ENCODE results near the gene NAPA. TPM values are rescaled to one million over a fixed set of nuclear protein-coding genes. Genes with fewer than 3 reads are reported as not detected.

NAPA gene
- total RNA-seq (2022; extraction: Qiagen RNA extraction) = 85.8 to 107 TPM (median 96.6 TPM) in 5 replicates

DNA sequence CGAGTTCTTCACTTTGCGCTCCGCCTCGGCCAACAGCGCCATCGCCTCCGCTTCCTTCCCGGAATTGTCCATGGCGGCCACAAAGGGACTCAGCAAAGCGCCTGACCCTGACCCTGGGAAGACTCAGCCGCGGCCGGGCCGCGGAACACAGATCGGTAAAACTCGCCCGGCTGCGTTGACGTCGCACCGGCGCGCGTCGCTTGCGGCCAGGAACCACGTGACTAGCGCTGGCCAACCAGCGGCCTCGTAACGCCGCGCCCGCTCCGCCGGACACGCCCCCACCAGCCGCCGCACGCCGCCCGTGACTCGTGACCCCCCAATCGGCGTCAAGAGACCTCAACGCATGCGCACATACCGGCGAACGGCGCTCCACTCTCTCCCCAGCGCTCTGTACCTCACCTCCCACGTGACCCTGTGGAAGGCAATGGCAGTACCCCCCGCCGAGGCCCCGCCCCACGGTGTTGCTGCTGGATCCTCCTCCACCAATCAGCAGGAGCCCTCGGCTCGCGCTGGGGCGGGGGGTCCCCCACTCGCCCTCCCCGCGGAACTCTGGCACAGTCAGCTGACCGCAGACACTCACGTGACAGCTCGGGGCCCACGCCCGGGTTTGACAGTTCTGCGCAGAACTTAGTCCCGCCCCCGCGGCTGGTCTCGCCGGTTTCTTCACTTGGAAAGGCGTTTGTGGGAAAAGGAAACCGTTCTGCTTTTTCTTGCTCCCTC is at the start of gene NAPA:
Gene NAPA (minus strand): TSS at position 195 of the 720 bp plus-strand sequence. CDS start 123 bp downstream, at position 72.

GRCh38 chr19:47483800-47484690 is 30.8 kb downstream of the NAPA start, which contains the start of gene KPTN:
Gene KPTN (minus strand): TSS chr19:47484219. CDS start chr19:47484160, 59 bp downstream.

GRCh38 chr19:47471733-47472457 is 43.0 kb downstream of the NAPA start, which contains the start of gene SLC8A2:
Gene SLC8A2 (minus strand): TSS chr19:47471893. CDS start chr19:47466403, 5,490 bp downstream.

Other genes starting within 250 kb of the NAPA start
- 3.6 to 11.0 TPM (median 10.2 TPM) in 5 replicates for gene INAFM1, start 240.2 kb downstream of the NAPA start, total RNA-seq (2022; extraction: Qiagen RNA extraction)
- 1.5 to 2.8 TPM (median 2.1 TPM) in 5 replicates for gene C5AR1, start 205.2 kb downstream of the NAPA start, total RNA-seq (2022; extraction: Qiagen RNA extraction)
- 8.7 to 15.7 TPM (median 10.6 TPM) in 5 replicates for gene C5AR2, start 182.9 kb downstream of the NAPA start, total RNA-seq (2022; extraction: Qiagen RNA extraction)
- 31.8 to 37.2 TPM (median 35.8 TPM) in 5 replicates for gene DHX34, start 165.7 kb downstream of the NAPA start, total RNA-seq (2022; extraction: Qiagen RNA extraction)
- 32.7 to 43.0 TPM (median 37.1 TPM) in 5 replicates for gene MEIS3, start 95.5 kb downstream of the NAPA start, total RNA-seq (2022; extraction: Qiagen RNA extraction)
- gene SLC8A2, start 43.2 kb downstream of the NAPA start, total RNA-seq (2022; extraction: Qiagen RNA extraction) = 0.16 to 0.23 TPM (median 0.22 TPM) in 5 replicates
- gene KPTN, start 30.8 kb downstream of the NAPA start, total RNA-seq (2022; extraction: Qiagen RNA extraction) = 18.3 to 22.2 TPM (median 19.4 TPM) in 5 replicates
- not detected in 5 replicates for gene ZNF541, start 58.1 kb upstream of the NAPA start, total RNA-seq (2022; extraction: Qiagen RNA extraction)
- 13.3 to 18.9 TPM (median 15.0 TPM) in 5 replicates for gene BICRA, start 94.1 kb upstream of the NAPA start, total RNA-seq (2022; extraction: Qiagen RNA extraction)
- 132 to 155 TPM (median 146 TPM) in 5 replicates for gene EHD2, start 198.4 kb upstream of the NAPA start, total RNA-seq (2022; extraction: Qiagen RNA extraction)
- 227 to 307 TPM (median 238 TPM) in 5 replicates for gene NOP53, start 230.5 kb upstream of the NAPA start, total RNA-seq (2022; extraction: Qiagen RNA extraction)